Neutrophil (primary cell): ENCODE measurements around the gene BGLAP.

ENCODE experiments used
- H3K27ac ChIP-seq: fragments of 200-600 bp; sonication (generic); 2 replicates; pipeline ENCODE4 v1.5.1; 2016; ENCODE audit warnings: mild to moderate bottlenecking, moderate library complexity
- H3K27me3 ChIP-seq: fragments of 200-600 bp; sonication (generic); 2 replicates; pipeline ENCODE4 v1.6.0; 2016; ENCODE audit warnings: mild to moderate bottlenecking
- H3K36me3 ChIP-seq: fragments of 200-600 bp; sonication (generic); 2 replicates; pipeline ENCODE4 v1.5.1; 2017
- H3K4me1 ChIP-seq, 2 experiments: fragments of 200-600 bp in 1 of 2; sonication (generic) in 1 of 2; 1 replicate in 1 of 2; 2 replicates in 1 of 2; pipeline versions ENCODE4 v1.5.1 to v1.6.1; 2013 to 2016; ENCODE audit warnings: low read depth in 1 of 2, low read length in 1 of 2, mild to moderate bottlenecking in 1 of 2, moderate library complexity in 1 of 2; ENCODE audit not compliant: control insufficient read depth in 1 of 2, insufficient read depth in 1 of 2
- H3K4me3 ChIP-seq, 2 experiments: fragments of 200-600 bp in 1 of 2; sonication (generic) in 1 of 2; 1 replicate in 1 of 2; 2 replicates in 1 of 2; pipeline ENCODE4 v1.5.1; 2013 to 2016; ENCODE audit warnings: low read depth in 1 of 2, low read length in 1 of 2, mild to moderate bottlenecking in 1 of 2, moderate library complexity in 1 of 2
- H3K9me3 ChIP-seq: fragments of 200-600 bp; sonication (generic); 2 replicates; pipeline ENCODE4 v1.5.1; 2016
- TF ChIP-seq, protein P1 (sequence below): fragments of 200-600 bp; sonication (generic); IDR thresholded peaks from 2 replicates; pipeline ENCODE4 v1.5.1; 2016; ENCODE audit warnings: antibody characterized with exemption

BGLAP gene

DNA sequence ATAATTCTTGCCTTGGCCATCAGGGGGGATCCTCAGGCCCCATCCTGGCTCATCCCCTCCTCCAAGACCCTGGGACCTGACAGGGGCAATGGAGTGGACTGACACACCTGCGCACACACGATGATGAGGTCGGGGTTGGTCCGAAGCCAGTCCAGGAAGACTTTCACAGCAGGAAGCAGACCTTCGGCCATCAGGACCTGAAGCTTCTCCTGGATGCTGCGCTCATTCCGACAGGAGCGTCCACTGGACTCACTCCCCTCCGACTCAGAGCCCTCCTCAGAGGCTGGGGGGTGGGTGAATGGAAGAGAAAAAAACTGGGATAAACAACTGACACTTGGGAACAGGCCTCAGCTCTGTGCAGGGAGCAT, 21.3 kb downstream of the BGLAP start:
- Histone ChIP-seq H3K27me3 (no peaks in the 10 kb centered on the region), H3K36me3 (peaks cover 99% of the 10 kb centered on the region), H3K27ac (no peak overlapping the region), H3K4me1 (no peaks in the 10 kb centered on the region), H3K9me3 (no peaks in the 10 kb centered on the region), H3K4me3 (no peak overlapping the region)
- TF ChIP-seq, protein P1, sequence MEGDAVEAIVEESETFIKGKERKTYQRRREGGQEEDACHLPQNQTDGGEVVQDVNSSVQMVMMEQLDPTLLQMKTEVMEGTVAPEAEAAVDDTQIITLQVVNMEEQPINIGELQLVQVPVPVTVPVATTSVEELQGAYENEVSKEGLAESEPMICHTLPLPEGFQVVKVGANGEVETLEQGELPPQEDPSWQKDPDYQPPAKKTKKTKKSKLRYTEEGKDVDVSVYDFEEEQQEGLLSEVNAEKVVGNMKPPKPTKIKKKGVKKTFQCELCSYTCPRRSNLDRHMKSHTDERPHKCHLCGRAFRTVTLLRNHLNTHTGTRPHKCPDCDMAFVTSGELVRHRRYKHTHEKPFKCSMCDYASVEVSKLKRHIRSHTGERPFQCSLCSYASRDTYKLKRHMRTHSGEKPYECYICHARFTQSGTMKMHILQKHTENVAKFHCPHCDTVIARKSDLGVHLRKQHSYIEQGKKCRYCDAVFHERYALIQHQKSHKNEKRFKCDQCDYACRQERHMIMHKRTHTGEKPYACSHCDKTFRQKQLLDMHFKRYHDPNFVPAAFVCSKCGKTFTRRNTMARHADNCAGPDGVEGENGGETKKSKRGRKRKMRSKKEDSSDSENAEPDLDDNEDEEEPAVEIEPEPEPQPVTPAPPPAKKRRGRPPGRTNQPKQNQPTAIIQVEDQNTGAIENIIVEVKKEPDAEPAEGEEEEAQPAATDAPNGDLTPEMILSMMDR, result no peak

DNA sequence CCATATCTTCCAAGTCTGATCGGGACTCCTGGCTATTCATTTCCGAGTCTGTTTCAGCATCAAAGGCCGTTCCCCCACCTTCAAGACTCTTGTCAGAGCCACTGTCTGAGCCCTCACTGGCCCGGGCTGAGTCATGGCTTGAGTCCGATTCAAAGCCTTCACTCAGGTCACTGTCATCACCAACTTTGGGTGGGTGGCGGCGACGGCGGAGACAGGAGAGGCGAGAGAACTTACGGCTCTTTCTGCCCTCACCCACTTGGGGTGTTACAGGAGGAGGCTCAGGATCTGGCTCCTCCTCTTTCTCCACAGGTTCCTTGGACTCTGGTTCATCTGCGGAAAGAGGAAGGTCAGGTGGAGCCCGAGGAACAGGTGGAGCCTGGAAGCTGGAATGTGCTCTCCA, 24.1 kb downstream of the BGLAP start:
- TF ChIP-seq, protein P1, result no peak
- Histone ChIP-seq H3K4me1 (no peaks in the 10 kb centered on the region), H3K36me3 (peaks cover 99% of the 10 kb centered on the region), H3K27ac (no peak overlapping the region), H3K27me3 (no peaks in the 10 kb centered on the region), H3K4me3 (no peak overlapping the region), H3K9me3 (no peaks in the 10 kb centered on the region)

DNA sequence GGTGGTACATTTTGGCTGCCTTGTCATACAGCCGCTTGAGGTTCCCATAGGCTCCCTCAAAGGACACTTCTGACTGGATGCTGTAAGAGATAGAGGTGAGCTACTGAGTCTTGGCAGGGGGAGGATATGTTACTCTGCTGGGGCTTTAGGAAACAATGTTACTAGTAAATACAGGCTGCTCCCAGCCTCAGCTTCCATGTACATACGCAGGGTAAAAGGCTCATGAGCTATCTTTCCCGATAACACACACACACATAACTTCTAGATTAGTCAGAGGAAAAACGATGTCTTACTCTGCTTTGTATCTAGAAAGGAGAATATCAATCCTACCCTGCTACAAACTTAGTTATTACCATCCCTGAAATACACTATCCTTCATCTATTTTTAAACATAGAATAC, 26.4 kb downstream of the BGLAP start:
- TF ChIP-seq, protein P1, result no peak
- Histone ChIP-seq H3K9me3 (no peaks in the 10 kb centered on the region), H3K27ac (no peak overlapping the region)

DNA sequence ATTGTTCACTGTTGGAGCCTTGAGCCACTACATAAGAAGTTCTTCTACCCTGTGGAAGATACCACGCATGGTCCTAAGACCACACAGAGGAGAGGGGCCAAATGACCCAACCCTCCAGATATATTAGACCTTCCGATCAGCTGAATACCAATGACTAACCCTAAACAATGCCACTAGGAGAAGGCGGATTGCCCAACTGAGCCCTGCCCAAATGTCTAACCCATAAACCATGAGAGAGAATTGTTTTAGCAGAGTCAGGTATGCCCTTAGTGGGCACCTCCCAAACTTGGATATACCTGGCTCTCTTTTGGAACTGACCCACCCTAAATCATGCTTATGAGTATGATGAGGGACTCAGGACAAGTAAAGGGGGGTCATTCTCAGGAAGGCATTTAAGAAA, 28.3 kb downstream of the BGLAP start:
- H3K4me1 ChIP-seq, result peaks cover 1 to 2% of the 10 kb centered on the region in 2 experiments
- no peaks in the 10 kb centered on the region for H3K9me3 ChIP-seq
- TF ChIP-seq, protein P1, result no peak
- no peak overlapping the region for H3K4me3 ChIP-seq
- peaks cover 97% of the 10 kb centered on the region for H3K36me3 ChIP-seq
- H3K27ac ChIP-seq, result no peak overlapping the region
- no peaks in the 10 kb centered on the region for H3K27me3 ChIP-seq

More for the DNA sequence above, 26.4 kb downstream of the BGLAP start:
- Histone ChIP-seq H3K4me1 (no peaks in the 10 kb centered on the region), H3K27me3 (no peaks in the 10 kb centered on the region), H3K4me3 (no peak overlapping the region), H3K36me3 (peaks cover 97% of the 10 kb centered on the region)

DNA sequence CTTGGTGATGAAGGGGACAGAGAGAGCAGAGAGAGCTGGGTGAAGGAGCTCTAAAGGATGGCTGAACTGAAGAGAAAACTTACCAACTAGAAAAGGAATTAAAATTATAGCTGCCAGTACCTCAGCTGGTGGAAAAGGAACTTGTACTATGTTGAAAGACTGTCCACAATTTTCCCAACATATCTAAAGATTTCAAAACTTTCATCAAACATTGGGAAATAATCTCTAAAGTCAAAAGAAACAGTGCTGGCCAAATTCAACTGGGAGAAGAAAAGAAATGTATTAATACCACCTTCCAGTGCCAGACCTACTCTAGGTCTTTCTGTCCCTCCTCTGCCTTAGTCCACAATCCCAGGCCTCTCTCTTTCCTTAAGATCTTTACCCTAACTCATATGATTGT, 34.5 kb downstream of the BGLAP start:
- Histone ChIP-seq H3K4me3 (peak overlapping the region; percentile 25 to 50), H3K36me3 (peaks cover 56% of the 10 kb centered on the region)
- TF ChIP-seq, protein P1, result no peak

DNA sequence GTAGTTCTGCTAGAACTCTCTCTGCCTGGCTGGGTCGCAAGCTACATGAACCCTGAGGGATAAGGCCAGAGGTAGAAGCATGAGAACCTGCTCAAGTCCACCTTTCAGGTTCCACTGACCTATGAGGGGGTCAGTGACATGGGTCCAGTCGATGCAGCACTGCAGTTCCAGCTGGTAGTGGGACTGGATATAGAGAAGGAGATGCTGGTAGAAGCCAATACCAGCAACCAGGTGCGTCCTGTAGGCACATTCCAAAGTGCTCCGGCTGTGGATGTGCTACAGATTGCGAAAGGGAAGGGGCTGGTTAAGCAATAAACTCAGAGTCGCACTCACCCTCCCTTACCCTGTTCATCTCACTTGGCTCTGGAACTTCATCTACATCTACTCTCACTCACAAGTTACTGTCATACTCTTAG, 35.0 kb downstream of the BGLAP start:
- Histone ChIP-seq H3K27me3 (no peaks in the 10 kb centered on the region), H3K36me3 (peaks cover 52% of the 10 kb centered on the region), H3K27ac (peak overlapping the region; percentile 94), H3K9me3 (no peaks in the 10 kb centered on the region), H3K4me1 (peaks cover 67 to 68% of the 10 kb centered on the region in 2 experiments), H3K4me3 (peak overlapping the region; percentile 25 to 50)
- TF ChIP-seq, protein P1, result no peak

More for the DNA sequence above, 34.5 kb downstream of the BGLAP start:
- Histone ChIP-seq H3K4me1 (peaks cover 63 to 64% of the 10 kb centered on the region in 2 experiments), H3K27ac (peak overlapping the region; percentile 94), H3K9me3 (no peaks in the 10 kb centered on the region), H3K27me3 (no peaks in the 10 kb centered on the region)
